CD14-positive monocyte (primary cell): Measurements from ENCODE around the gene CTSO. TPM values are rescaled to one million over a fixed set of nuclear protein-coding genes. Genes with fewer than 3 reads are reported as not detected.
A peak's percentile ranks its signal among the peaks of the same experiment; 100 is the strongest.

Source experiments
- DNase-seq, 3 donors: peaks; one replicate each; pipeline ENCODE4 v3.0.0-alpha.2; 2011 to 2022
- H2AFZ ChIP-seq: 2 replicates; pipeline ENCODE4 v1.6.0; 2012; ENCODE audit warnings: mild to moderate bottlenecking, low read depth, low read length, inconsistent platforms; ENCODE audit not compliant: insufficient read depth, poor library complexity, severe bottlenecking
- H3K27ac ChIP-seq, 2 donors: 1 replicate in 1 of 2; 2 replicates in 1 of 2; pipeline ENCODE4 v1.5.1; 2012 to 2013; ENCODE audit warnings: low read length in 2 of 2, control low read depth in 1 of 2, inconsistent platforms in 1 of 2, low read depth in 1 of 2, mild to moderate bottlenecking in 1 of 2
- H3K27me3 ChIP-seq, 2 donors: one replicate each; pipeline versions ENCODE4 v1.6.0 to v1.6.1; 2011 to 2013; ENCODE audit warnings: low read length in 2 of 2; ENCODE audit not compliant: control insufficient read depth in 2 of 2, insufficient read depth in 2 of 2
- H3K36me3 ChIP-seq, 2 donors: replicated peaks in 1 of 2; 1 replicate in 1 of 2; 2 replicates in 1 of 2; pipeline versions ENCODE4 v1.5.1 to v1.6.1; 2012 to 2013; ENCODE audit warnings: low read length in 2 of 2, control low read depth in 1 of 2, inconsistent platforms in 1 of 2, mild to moderate bottlenecking in 1 of 2; ENCODE audit not compliant: insufficient read depth in 2 of 2, control insufficient read depth in 1 of 2
- H3K4me1 ChIP-seq, 2 donors: 1 replicate in 1 of 2; 2 replicates in 1 of 2; pipeline versions ENCODE4 v1.5.1 to v1.6.1; 2012 to 2013; ENCODE audit warnings: low read length in 2 of 2, control low read depth in 1 of 2, inconsistent platforms in 1 of 2, mild to moderate bottlenecking in 1 of 2, moderate library complexity in 1 of 2; ENCODE audit not compliant: insufficient read depth in 2 of 2, control insufficient read depth in 1 of 2
- H3K4me2 ChIP-seq: replicated peaks from 2 replicates; pipeline ENCODE3; 2012; ENCODE audit warnings: low read length, moderate library complexity, mild to moderate bottlenecking; ENCODE audit not compliant: poor library complexity, severe bottlenecking; ENCODE audit errors: extremely low read depth
- H3K4me3 ChIP-seq, 3 experiments: fragments of 200-600 bp in 1 of 3; sonication (generic) in 1 of 3; replicated peaks in 1 of 3; 1 replicate in 2 of 3; 2 replicates in 1 of 3; pipeline ENCODE4 v1.5.1; 2011 to 2013; ENCODE audit warnings: low read length in 3 of 3, mild to moderate bottlenecking in 3 of 3, control low read depth in 2 of 3, low read depth in 2 of 3, inconsistent platforms in 1 of 3, moderate library complexity in 1 of 3
- H3K79me2 ChIP-seq: 2 replicates; pipeline ENCODE4 v1.6.0; 2012; ENCODE audit warnings: mild to moderate bottlenecking, control low read depth, inconsistent platforms, low read length, moderate library complexity; ENCODE audit not compliant: insufficient read depth
- H3K9ac ChIP-seq: 2 replicates; pipeline ENCODE4 v1.6.0; 2017; ENCODE audit warnings: low read length, mild to moderate bottlenecking; ENCODE audit not compliant: insufficient read depth, poor library complexity, severe bottlenecking
- H3K9me3 ChIP-seq, 2 donors: replicated peaks in 1 of 2; 1 replicate in 1 of 2; 2 replicates in 1 of 2; pipeline versions ENCODE4 v1.5.1 to v1.6.1; 2012 to 2013; ENCODE audit warnings: low read length in 2 of 2, control low read depth in 1 of 2; ENCODE audit not compliant: control insufficient read depth in 1 of 2, insufficient read depth in 1 of 2
- H4K20me1 ChIP-seq: 2 replicates; pipeline ENCODE4 v1.6.0; 2012; ENCODE audit warnings: mild to moderate bottlenecking, low read length, control low read depth, moderate library complexity; ENCODE audit not compliant: insufficient read depth
- H3K27ac Mint-ChIP-seq, 7 donors: one replicate each; pipeline ENCODE4 v1.8.0; 2020; ENCODE audit warnings: mild to moderate bottlenecking in 7 of 7, mixed read lengths in 7 of 7, moderate library complexity in 6 of 7, inconsistent platforms in 2 of 7
- H3K27me3 Mint-ChIP-seq, 3 donors: one replicate each; pipeline ENCODE4 v1.8.0; 2021 to 2022; ENCODE audit warnings: low read depth in 3 of 3, mild to moderate bottlenecking in 3 of 3, mixed read lengths in 3 of 3, moderate library complexity in 3 of 3, inconsistent platforms in 1 of 3
- H3K36me3 Mint-ChIP-seq, 2 donors: one replicate each; pipeline ENCODE4 v1.8.0; 2020; ENCODE audit warnings: mixed read lengths in 2 of 2, inconsistent platforms in 1 of 2, mild to moderate bottlenecking in 1 of 2
- H3K4me1 Mint-ChIP-seq: one replicate; pipeline ENCODE4 v1.8.0; 2020; ENCODE audit warnings: mild to moderate bottlenecking, mixed read lengths
- H3K4me3 Mint-ChIP-seq, 2 donors: one replicate each; pipeline ENCODE4 v1.8.0; 2020; ENCODE audit warnings: mild to moderate bottlenecking in 2 of 2, mixed read lengths in 2 of 2, moderate library complexity in 1 of 2
- H3K9me3 Mint-ChIP-seq, 7 donors: one replicate each; pipeline ENCODE4 v1.8.0; 2020 to 2022; ENCODE audit warnings: mixed read lengths in 7 of 7, mild to moderate bottlenecking in 6 of 7, moderate library complexity in 6 of 7, inconsistent platforms in 2 of 7
- CTCF ChIP-seq: fragments of 200-600 bp; IDR thresholded peaks from one replicate; pipeline ENCODE4 v1.8.0; 2022; ENCODE audit warnings: antibody characterized with exemption, mild to moderate bottlenecking
- WGBS: methylation state at CpG from one replicate; pipeline ENCODE4 v1.1.5; 2013; ENCODE audit warnings: missing lambda C conversion rate; ENCODE audit not compliant: insufficient coverage; 5-methylcytosine and 5-hydroxymethylcytosine counted together
- intact Hi-C, 2 donors: fragments of 100-400 bp; cut with micrococcal nuclease; formaldehyde crosslinking; loops; one replicate each; pipeline versions ENCODE4 v1.15.0 to v1.15.1; 2023
- polyA plus RNA-seq, 3 donors: library from polyadenylated mRNA; depleted of rRNA in 1 of 3; unstranded in 2 of 3; stranded (reverse) in 1 of 3; fragments of 300-500 nt in 2 of 3; fragments of >200 nt in 1 of 3; fragmentation: Illumina TruSeq in 2 of 3; gene quantifications; 1 replicate in 2 of 3; 2 replicates in 1 of 3; pipeline ENCODE4 v1.2.3, GENCODE V29; 2012 to 2021

CTSO gene
- polyA plus RNA-seq, 3 donors: 18.6 to 49.1 (median 44.7) TPM

GRCh38 chr4:155941820-155942219, 11.8 kb downstream of the CTSO start:
- Histone ChIP-seq H3K4me2 (no peak overlapping the region), H3K4me3 (no peak overlapping the region), H3K4me1 (no peaks in the 10 kb centered on the region), H3K27me3 (no peaks in the 10 kb centered on the region), H2AFZ (no peak overlapping the region), H3K27ac (no peak overlapping the region), H3K79me2 (no peaks in the 10 kb centered on the region), H4K20me1 (no peaks in the 10 kb centered on the region), H3K9me3 (no peaks in the 10 kb centered on the region), H3K36me3 (peaks cover 4 to 41% of the 10 kb centered on the region in 2 donors), H3K9ac (no peak overlapping the region)
- intact Hi-C loops: no loop called here
- Mint-ChIP-seq H3K4me1 (no peaks in the 10 kb centered on the region), H3K36me3 (peaks cover 13 to 31% of the 10 kb centered on the region in 2 donors), H3K4me3 (no peak overlapping the region), H3K9me3 (no peaks in the 10 kb centered on the region), H3K27ac (no peak overlapping the region), H3K27me3 (no peaks in the 10 kb centered on the region)
- TF ChIP-seq CTCF: no peak
- no CpG with 5 or more reads among the region's 1 CpG for WGBS
- DNase-seq: no peak

- Histone ChIP-seq H3K4me3 (no peak overlapping the region), H3K79me2 (no peaks in the 10 kb centered on the region), H3K27me3 (no peaks in the 10 kb centered on the region), H2AFZ (no peak overlapping the region), H4K20me1 (no peaks in the 10 kb centered on the region), H3K36me3 (peaks cover 4 to 46% of the 10 kb centered on the region in 2 donors), H3K27ac (no peak overlapping the region), H3K9ac (no peak overlapping the region), H3K4me1 (no peaks in the 10 kb centered on the region), H3K9me3 (no peaks in the 10 kb centered on the region), H3K4me2 (no peak overlapping the region)
- DNase-seq: no peak
- intact Hi-C loops: no loop called here
- WGBS: 100% methylated on average over 1 of the region's 6 CpGs
- Mint-ChIP-seq H3K36me3 (peaks cover 18 to 35% of the 10 kb centered on the region in 2 donors), H3K27me3 (no peaks in the 10 kb centered on the region), H3K4me1 (no peaks in the 10 kb centered on the region), H3K4me3 (no peak overlapping the region), H3K27ac (peak overlapping the region in 1 of 7 donors; percentile 30), H3K9me3 (no peaks in the 10 kb centered on the region)
- TF ChIP-seq CTCF: no peak
Observed at GRCh38 chr4:155941085-155941790, 12.4 kb downstream of the CTSO start.
